Panc1 (cell line): ENCODE measurements around the gene RPL10A.

ENCODE experiments used
- POLR2AphosphoS5 ChIP-seq: IDR thresholded peaks from 2 replicates; pipeline ENCODE4 v1.6.1; 2012; ENCODE audit warnings: mild to moderate bottlenecking, low read depth, low read length, moderate library complexity
- TCF7L2 ChIP-seq: IDR thresholded peaks from 2 replicates; pipeline ENCODE4 v1.6.1; 2011; ENCODE audit warnings: mild to moderate bottlenecking, low read depth, low read length, inconsistent platforms
- TF ChIP-seq, protein P1 (sequence below): fragments of 450-650 bp; IDR thresholded peaks from 2 replicates; pipeline ENCODE4 v1.5.1; 2017; ENCODE audit warnings: mild to moderate bottlenecking
- TF ChIP-seq, protein P2 (sequence below), 2 experiments: IDR thresholded peaks; 2 replicates each; pipeline ENCODE4 v1.6.1; 2011 to 2012; ENCODE audit warnings: low read depth in 2 of 2, control low read depth in 1 of 2, low read length in 1 of 2, mild to moderate bottlenecking in 1 of 2, moderate library complexity in 1 of 2; ENCODE audit not compliant: insufficient read depth in 1 of 2

DNA sequence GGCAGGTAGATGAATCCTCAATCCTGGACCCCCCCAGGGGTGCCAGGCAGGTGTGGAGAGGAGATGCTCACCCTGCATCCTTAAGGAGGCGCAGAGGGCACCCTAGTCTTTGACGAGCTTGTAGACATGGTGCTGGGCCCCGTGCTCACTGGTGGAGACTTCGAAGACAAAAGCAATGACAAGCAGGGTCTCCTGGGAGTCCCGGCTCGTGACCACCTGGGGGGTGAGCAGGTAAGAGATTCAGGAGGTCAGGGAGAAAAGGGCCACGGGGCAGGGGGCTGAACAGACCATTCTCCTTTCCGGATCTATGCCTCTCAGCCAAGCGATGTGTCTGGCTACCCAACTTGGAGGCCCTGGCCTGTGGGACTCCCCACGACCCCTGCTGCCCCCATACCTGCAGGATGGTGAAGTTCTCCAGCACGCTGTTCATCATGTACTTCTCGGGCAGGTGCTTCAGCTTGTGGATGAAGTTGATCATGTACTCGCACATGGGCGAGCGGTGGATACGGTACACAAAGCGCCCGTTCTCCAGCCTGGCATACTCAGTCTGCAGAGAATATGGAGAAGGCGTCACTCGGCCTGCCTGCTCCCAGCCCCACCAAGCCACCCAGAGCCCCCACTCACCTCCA lies 6.9 kb downstream of the RPL10A start:
- TF ChIP-seq TCF7L2 (no peak), POLR2AphosphoS5 (no peak)
- TF ChIP-seq, protein P1, sequence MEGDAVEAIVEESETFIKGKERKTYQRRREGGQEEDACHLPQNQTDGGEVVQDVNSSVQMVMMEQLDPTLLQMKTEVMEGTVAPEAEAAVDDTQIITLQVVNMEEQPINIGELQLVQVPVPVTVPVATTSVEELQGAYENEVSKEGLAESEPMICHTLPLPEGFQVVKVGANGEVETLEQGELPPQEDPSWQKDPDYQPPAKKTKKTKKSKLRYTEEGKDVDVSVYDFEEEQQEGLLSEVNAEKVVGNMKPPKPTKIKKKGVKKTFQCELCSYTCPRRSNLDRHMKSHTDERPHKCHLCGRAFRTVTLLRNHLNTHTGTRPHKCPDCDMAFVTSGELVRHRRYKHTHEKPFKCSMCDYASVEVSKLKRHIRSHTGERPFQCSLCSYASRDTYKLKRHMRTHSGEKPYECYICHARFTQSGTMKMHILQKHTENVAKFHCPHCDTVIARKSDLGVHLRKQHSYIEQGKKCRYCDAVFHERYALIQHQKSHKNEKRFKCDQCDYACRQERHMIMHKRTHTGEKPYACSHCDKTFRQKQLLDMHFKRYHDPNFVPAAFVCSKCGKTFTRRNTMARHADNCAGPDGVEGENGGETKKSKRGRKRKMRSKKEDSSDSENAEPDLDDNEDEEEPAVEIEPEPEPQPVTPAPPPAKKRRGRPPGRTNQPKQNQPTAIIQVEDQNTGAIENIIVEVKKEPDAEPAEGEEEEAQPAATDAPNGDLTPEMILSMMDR = no peak
- TF ChIP-seq, protein P2, sequence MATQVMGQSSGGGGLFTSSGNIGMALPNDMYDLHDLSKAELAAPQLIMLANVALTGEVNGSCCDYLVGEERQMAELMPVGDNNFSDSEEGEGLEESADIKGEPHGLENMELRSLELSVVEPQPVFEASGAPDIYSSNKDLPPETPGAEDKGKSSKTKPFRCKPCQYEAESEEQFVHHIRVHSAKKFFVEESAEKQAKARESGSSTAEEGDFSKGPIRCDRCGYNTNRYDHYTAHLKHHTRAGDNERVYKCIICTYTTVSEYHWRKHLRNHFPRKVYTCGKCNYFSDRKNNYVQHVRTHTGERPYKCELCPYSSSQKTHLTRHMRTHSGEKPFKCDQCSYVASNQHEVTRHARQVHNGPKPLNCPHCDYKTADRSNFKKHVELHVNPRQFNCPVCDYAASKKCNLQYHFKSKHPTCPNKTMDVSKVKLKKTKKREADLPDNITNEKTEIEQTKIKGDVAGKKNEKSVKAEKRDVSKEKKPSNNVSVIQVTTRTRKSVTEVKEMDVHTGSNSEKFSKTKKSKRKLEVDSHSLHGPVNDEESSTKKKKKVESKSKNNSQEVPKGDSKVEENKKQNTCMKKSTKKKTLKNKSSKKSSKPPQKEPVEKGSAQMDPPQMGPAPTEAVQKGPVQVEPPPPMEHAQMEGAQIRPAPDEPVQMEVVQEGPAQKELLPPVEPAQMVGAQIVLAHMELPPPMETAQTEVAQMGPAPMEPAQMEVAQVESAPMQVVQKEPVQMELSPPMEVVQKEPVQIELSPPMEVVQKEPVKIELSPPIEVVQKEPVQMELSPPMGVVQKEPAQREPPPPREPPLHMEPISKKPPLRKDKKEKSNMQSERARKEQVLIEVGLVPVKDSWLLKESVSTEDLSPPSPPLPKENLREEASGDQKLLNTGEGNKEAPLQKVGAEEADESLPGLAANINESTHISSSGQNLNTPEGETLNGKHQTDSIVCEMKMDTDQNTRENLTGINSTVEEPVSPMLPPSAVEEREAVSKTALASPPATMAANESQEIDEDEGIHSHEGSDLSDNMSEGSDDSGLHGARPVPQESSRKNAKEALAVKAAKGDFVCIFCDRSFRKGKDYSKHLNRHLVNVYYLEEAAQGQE (IDR thresholded peaks at IDR 0.05; ENCODE audit: insufficient read depth in 1 of 2, low read depth in 2 of 2, low read length in 1 of 2) = no peak
